Measurements from ENCODE around the gene PTGS1.

GRCh38 chr9:122397749-122398148, 26.9 kb downstream of the PTGS1 start:
- no peak for TF ChIP-seq POLR2A (IDR thresholded peaks at IDR 0.05; ENCODE audit: low read depth)
- TF ChIP-seq CTCF (IDR thresholded peaks at IDR 0.05): no peak
